ENCODE measurements around the gene C2CD2.

DNA sequence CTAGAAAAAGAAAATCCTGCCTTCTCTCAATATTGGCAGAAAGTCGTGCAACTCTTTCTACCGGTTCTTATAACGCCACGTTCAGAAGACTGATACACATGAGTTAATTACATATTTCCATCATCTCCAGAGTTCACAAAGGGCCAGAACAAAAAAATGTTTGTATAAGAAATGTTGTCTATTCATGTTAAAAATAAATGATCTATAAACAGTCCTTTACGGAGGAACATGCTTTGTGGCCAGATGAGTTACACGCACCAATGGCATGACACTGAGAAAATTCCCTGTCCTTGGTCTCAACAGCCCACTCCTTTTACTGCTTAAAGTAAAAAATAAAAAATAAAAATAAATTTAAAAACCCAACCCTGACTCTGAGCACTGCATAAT is 29.5 kb downstream of the C2CD2 start:
- no peak for TF ChIP-seq RARB (CRISPR knock-in tag; IDR thresholded peaks at IDR 0.05)
- TF ChIP-seq, protein P1, sequence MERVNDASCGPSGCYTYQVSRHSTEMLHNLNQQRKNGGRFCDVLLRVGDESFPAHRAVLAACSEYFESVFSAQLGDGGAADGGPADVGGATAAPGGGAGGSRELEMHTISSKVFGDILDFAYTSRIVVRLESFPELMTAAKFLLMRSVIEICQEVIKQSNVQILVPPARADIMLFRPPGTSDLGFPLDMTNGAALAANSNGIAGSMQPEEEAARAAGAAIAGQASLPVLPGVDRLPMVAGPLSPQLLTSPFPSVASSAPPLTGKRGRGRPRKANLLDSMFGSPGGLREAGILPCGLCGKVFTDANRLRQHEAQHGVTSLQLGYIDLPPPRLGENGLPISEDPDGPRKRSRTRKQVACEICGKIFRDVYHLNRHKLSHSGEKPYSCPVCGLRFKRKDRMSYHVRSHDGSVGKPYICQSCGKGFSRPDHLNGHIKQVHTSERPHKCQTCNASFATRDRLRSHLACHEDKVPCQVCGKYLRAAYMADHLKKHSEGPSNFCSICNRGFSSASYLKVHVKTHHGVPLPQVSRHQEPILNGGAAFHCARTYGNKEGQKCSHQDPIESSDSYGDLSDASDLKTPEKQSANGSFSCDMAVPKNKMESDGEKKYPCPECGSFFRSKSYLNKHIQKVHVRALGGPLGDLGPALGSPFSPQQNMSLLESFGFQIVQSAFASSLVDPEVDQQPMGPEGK (CRISPR knock-in tag; IDR thresholded peaks at IDR 0.05; ENCODE audit: borderline replicate concordance) = no peak
- TF ChIP-seq PPARA (CRISPR knock-in tag; IDR thresholded peaks at IDR 0.05; ENCODE audit: borderline replicate concordance) = no peak
- no peak for TF ChIP-seq ZFP3 (CRISPR knock-in tag; IDR thresholded peaks at IDR 0.05)
- no peak for TF ChIP-seq ARNTL (CRISPR knock-in tag; IDR thresholded peaks at IDR 0.05; ENCODE audit: borderline replicate concordance, low read depth)
- no peak for TF ChIP-seq TOX (CRISPR knock-in tag; IDR thresholded peaks at IDR 0.05; ENCODE audit: borderline replicate concordance)
- TF ChIP-seq, protein P2, sequence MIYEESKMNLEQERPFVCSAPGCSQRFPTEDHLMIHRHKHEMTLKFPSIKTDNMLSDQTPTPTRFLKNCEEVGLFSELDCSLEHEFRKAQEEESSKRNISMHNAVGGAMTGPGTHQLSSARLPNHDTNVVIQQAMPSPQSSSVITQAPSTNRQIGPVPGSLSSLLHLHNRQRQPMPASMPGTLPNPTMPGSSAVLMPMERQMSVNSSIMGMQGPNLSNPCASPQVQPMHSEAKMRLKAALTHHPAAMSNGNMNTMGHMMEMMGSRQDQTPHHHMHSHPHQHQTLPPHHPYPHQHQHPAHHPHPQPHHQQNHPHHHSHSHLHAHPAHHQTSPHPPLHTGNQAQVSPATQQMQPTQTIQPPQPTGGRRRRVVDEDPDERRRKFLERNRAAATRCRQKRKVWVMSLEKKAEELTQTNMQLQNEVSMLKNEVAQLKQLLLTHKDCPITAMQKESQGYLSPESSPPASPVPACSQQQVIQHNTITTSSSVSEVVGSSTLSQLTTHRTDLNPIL (CRISPR knock-in tag; IDR thresholded peaks at IDR 0.05; ENCODE audit: low read depth) = no peak
- no peak for TF ChIP-seq TCF4 (CRISPR knock-in tag; IDR thresholded peaks at IDR 0.05; ENCODE audit: borderline replicate concordance)
- no peak for TF ChIP-seq ZNF565 (CRISPR knock-in tag; conservative IDR thresholded peaks at IDR 0.05; ENCODE audit: low read depth)

All from SK-N-SH treated with all-trans-retinoic acid at 6 μM for 48 hours (cell line).